Measurements from ENCODE around the gene MAZ.

GRCh38 chr16:29756654-29757053 lies 49.7 kb upstream of the MAZ start:
- no peak for TF ChIP-seq CTCF (IDR thresholded peaks at IDR 0.05; ENCODE audit: extremely low read depth in 1 of 2, insufficient read depth in 1 of 2, low read depth in 1 of 2, low read length in 2 of 2)
- no peak for TF ChIP-seq EZH2 (IDR thresholded peaks at IDR 0.05; ENCODE audit: borderline replicate concordance, low read depth, low read length, severe bottlenecking)
- TF ChIP-seq POLR2A (IDR thresholded peaks at IDR 0.05; ENCODE audit: low read depth, low read length), result no peak
- TF ChIP-seq MYC (IDR thresholded peaks at IDR 0.05; ENCODE audit: low read depth, low read length), result no peak
- no peak for TF ChIP-seq POLR2AphosphoS5 (IDR thresholded peaks at IDR 0.05; ENCODE audit: insufficient read depth, low read depth, low read length)

All from endothelial cell of umbilical vein (primary cell).